K562 (cell line): Measurements from ENCODE around the gene SETDB2. TPM values are rescaled to one million over a fixed set of nuclear protein-coding genes. Genes with fewer than 3 reads are reported as not detected.

Source experiments
- ATAC-seq: fragments of 200-7000 bp; cut with Tn5 transposase; 3 replicates; pipeline ENCODE4 v1.9.1; 2020; ENCODE audit warnings: moderate library complexity
- BruUV-seq: library from RNA; stranded (reverse); fragments of 400-500 nt; replicated peaks from 2 replicates; lab custom pipeline; 2021; lab: Mats Ljungman, UMichigan
- CTCF ChIA-PET: fragments of 300-600 bp; formaldehyde crosslinking; extraction: SDS; loops from one replicate; lab custom pipeline; 2021; ENCODE audit warnings: low intra/inter-chr PET ratio; lab: Yijun Ruan, JAX
- POLR2A ChIA-PET: fragments of 300-600, 350-650 bp; sonication (Branson Sonifier 250); formaldehyde crosslinking; extraction: SDS; loops from one replicate; lab custom pipeline; 2021; ENCODE audit warnings: antibody characterized with exemption, inconsistent platforms; lab: Yijun Ruan, JAX
- DNase-seq, 4 experiments: peaks; one replicate each; pipeline versions ENCODE4 v3.0.0 to v3.0.0-alpha.2; 2011 to 2018; ENCODE audit warnings: low spot score in 3 of 4, mixed read lengths in 3 of 4; ENCODE audit errors: extremely low read depth in 1 of 4
- FAIRE-seq: peaks from 2 replicates; lab custom pipeline; 2011; peaks lifted over from hg19 to GRCh38; lab: Jason Lieb, UNC
- H2AFZ ChIP-seq: 2 replicates; pipeline ENCODE4 v1.6.0; 2011; ENCODE audit warnings: low read depth, low read length, control low read depth, inconsistent platforms
- H3K27ac ChIP-seq: fragments of 200-600 bp; 3 replicates; pipeline ENCODE4 v1.8.0; 2011; ENCODE audit warnings: low read depth, mild to moderate bottlenecking, control low read depth, inconsistent platforms, low read length, moderate library complexity, mixed read lengths; ENCODE audit errors: extremely low read depth
- H3K27me3 ChIP-seq, 2 experiments: fragments of 300-600 bp in 1 of 2; 2 replicates in 1 of 2; 3 replicates in 1 of 2; pipeline versions ENCODE4 v1.6.0 to v1.8.0; 2011; ENCODE audit warnings: inconsistent platforms in 2 of 2, low read length in 2 of 2, mild to moderate bottlenecking in 1 of 2, mixed read lengths in 1 of 2, moderate library complexity in 1 of 2; ENCODE audit not compliant: control insufficient read depth in 2 of 2, insufficient read depth in 2 of 2
- H3K36me3 ChIP-seq: fragments of 300-600 bp; 3 replicates; pipeline ENCODE4 v1.8.0; 2011; ENCODE audit warnings: mild to moderate bottlenecking, low read length, inconsistent platforms; ENCODE audit not compliant: control insufficient read depth, insufficient read depth
- H3K4me1 ChIP-seq, 2 experiments: fragments of 200-600 bp in 1 of 2; replicated peaks in 1 of 2; 2 replicates in 1 of 2; 3 replicates in 1 of 2; pipeline versions ENCODE4 v1.5.1 to v1.8.0; 2011; ENCODE audit warnings: inconsistent platforms in 2 of 2, low read length in 2 of 2, mild to moderate bottlenecking in 1 of 2, mixed read lengths in 1 of 2, moderate library complexity in 1 of 2; ENCODE audit not compliant: control insufficient read depth in 2 of 2, insufficient read depth in 2 of 2
- H3K4me2 ChIP-seq: 2 replicates; pipeline ENCODE4 v1.6.1; 2011; ENCODE audit warnings: low read length, control low read depth, inconsistent platforms, mixed read lengths; ENCODE audit not compliant: insufficient read depth
- H3K4me3 ChIP-seq: fragments of 200-600 bp; sonication (generic), shearing (Covaris generic); 2 replicates; pipeline ENCODE4 v1.5.1; 2016; ENCODE audit warnings: control low read depth, inconsistent platforms
- H3K79me2 ChIP-seq: fragments of 200-600 bp; 3 replicates; pipeline ENCODE4 v1.8.0; 2011; ENCODE audit warnings: low read length, inconsistent platforms; ENCODE audit not compliant: control insufficient read depth, insufficient read depth
- H3K9ac ChIP-seq, 2 experiments: 2 replicates each; pipeline versions ENCODE4 v1.6.0 to v1.6.1; 2011; ENCODE audit warnings: low read depth in 2 of 2, low read length in 2 of 2, control low read depth in 1 of 2, inconsistent platforms in 1 of 2, mild to moderate bottlenecking in 1 of 2, mixed read lengths in 1 of 2; ENCODE audit not compliant: insufficient read depth in 1 of 2
- H3K9me1 ChIP-seq: one replicate; pipeline ENCODE4 v1.6.0; 2011; ENCODE audit warnings: inconsistent platforms, mild to moderate bottlenecking, low read length, moderate library complexity; ENCODE audit not compliant: control insufficient read depth, insufficient read depth
- H3K9me3 ChIP-seq: replicated peaks from 2 replicates; pipeline ENCODE4 v1.5.1; 2011; ENCODE audit warnings: low read depth, low read length, inconsistent platforms; ENCODE audit not compliant: control insufficient read depth, insufficient read depth
- H4K20me1 ChIP-seq: replicated peaks from 2 replicates; pipeline ENCODE4 v1.6.1; 2011; ENCODE audit warnings: low read length, inconsistent platforms, mixed read lengths; ENCODE audit not compliant: control insufficient read depth, insufficient read depth
- GTF2E2 ChIP-seq: fragments of 200-800 bp; sonication (Bioruptor generic); IDR thresholded peaks from 2 replicates; pipeline ENCODE4 v1.6.1; 2016; ENCODE audit warnings: missing genetic modification characterization, missing compliant biosample characterization
- JUND ChIP-seq, 2 experiments: IDR thresholded peaks; 2 replicates in 1 of 2; 3 replicates in 1 of 2; pipeline ENCODE4 v1.6.1; 2011; ENCODE audit warnings: borderline replicate concordance in 2 of 2, low read depth in 2 of 2, low read length in 2 of 2, improper control_type of control experiment in 1 of 2, missing biosample characterization in 1 of 2, missing genetic modification characterization in 1 of 2, missing genetic modification reagents in 1 of 2
- NR2F6 ChIP-seq: fragments of 450-650 bp; formaldehyde crosslinking; IDR thresholded peaks from 2 replicates; pipeline ENCODE4 v1.4.0; 2020; ENCODE audit warnings: mild to moderate bottlenecking
- RAD51 ChIP-seq: fragments of 450-650 bp; IDR thresholded peaks from 2 replicates; pipeline ENCODE4 v1.7.1; 2016; ENCODE audit warnings: low read depth, mild to moderate bottlenecking, borderline replicate concordance
- SMARCC2 ChIP-seq: fragments of 450-650 bp; IDR thresholded peaks from 2 replicates; pipeline ENCODE4 v1.6.1; 2017; ENCODE audit warnings: antibody characterized with exemption, moderate library complexity, mild to moderate bottlenecking, low read depth
- SREBF1 ChIP-seq: fragments of 150-350 bp; IDR thresholded peaks from 2 replicates; pipeline ENCODE4 v1.6.1; 2014; ENCODE audit warnings: antibody characterized with exemption, low read depth, low read length, borderline replicate concordance
- U2AF1 ChIP-seq: fragments of 200-400 bp; formaldehyde crosslinking; optimal IDR thresholded peaks from 2 replicates; pipeline ENCODE3; 2017; ENCODE audit warnings: mild to moderate bottlenecking, low read depth, low read length, moderate library complexity
- USF1 ChIP-seq: sonication (generic); formaldehyde crosslinking; IDR thresholded peaks from 2 replicates; pipeline ENCODE4 v1.9.0; 2022; ENCODE audit warnings: mild to moderate bottlenecking, missing genetic modification reagents
- ZNF224 ChIP-seq: sonication (generic); formaldehyde crosslinking; IDR thresholded peaks from 2 replicates; pipeline ENCODE4 v1.8.0; 2022; ENCODE audit warnings: mild to moderate bottlenecking, missing genetic modification reagents
- ZNF274 ChIP-seq: IDR thresholded peaks from 2 replicates; pipeline ENCODE4 v1.6.1; 2011; ENCODE audit warnings: low read depth, mild to moderate bottlenecking, low read length, moderate library complexity, borderline replicate concordance
- ZNF41 ChIP-seq: fragments of 250-450 bp; sonication (Bioruptor Pico); conservative IDR thresholded peaks from 2 replicates; pipeline ENCODE4 v1.4.0; 2020; ENCODE audit warnings: mild to moderate bottlenecking
- WGBS: fragments of 100-300 bp; shearing (Covaris generic); methylation state at CpG from one replicate; pipeline ENCODE4 v1.1.6; 2016; ENCODE audit warnings: low coverage, mixed read lengths; ENCODE audit not compliant: insufficient coverage; ENCODE audit errors: missing lambda C conversion rate; 5-methylcytosine and 5-hydroxymethylcytosine counted together
- in situ Hi-C: fragments of 300-500 bp; cut with MboI; formaldehyde crosslinking; loops from 4 replicates; pipeline ENCODE4 v1.15.0; 2018; ENCODE audit warnings: inconsistent platforms, mixed read lengths
- intact Hi-C: fragments of 100-400 bp; cut with micrococcal nuclease; formaldehyde crosslinking; loops from 2 replicates; pipeline ENCODE4 v1.14.2; 2022
- polyA plus RNA-seq, 8 experiments: library from polyadenylated mRNA; depleted of rRNA in 4 of 8; stranded (reverse) in 5 of 8; unstranded in 3 of 8; fragments of >200 nt; fragmentation: Nextera tagmentation in 2 of 8; fragmentation: Illumina TruSeq in 1 of 8; extraction: Ambion mirVana in 2 of 8; extraction: Trizol in 1 of 8; gene quantifications; 2 replicates each; pipeline versions ENCODE4 v1.2.1 to v1.2.3, GENCODE V29; 2011 to 2014; ENCODE audit warnings: inconsistent platforms in 1 of 8, missing spikeins in 1 of 8
- total RNA-seq, 7 experiments: library from RNA; depleted of rRNA in 6 of 7; stranded (reverse); fragments of >200 nt in 6 of 7; fragmentation: Illumina TruSeq in 2 of 7; extraction: Trizol in 2 of 7; gene quantifications; 2 replicates each; pipeline versions ENCODE4 v1.2.1 to v1.2.3, GENCODE V29; 2011 to 2021; ENCODE audit warnings: low replicate concordance in 1 of 7
- TF ChIP-seq, protein P1 (sequence below): sonication (generic); formaldehyde crosslinking; IDR thresholded peaks from 2 replicates; pipeline ENCODE4 v1.8.1; 2023; ENCODE audit warnings: mild to moderate bottlenecking, missing genetic modification reagents
- TF ChIP-seq, protein P2 (sequence below): fragments of 450-650 bp; formaldehyde crosslinking; IDR thresholded peaks from 2 replicates; pipeline ENCODE4 v1.4.0; 2022; ENCODE audit warnings: mild to moderate bottlenecking, moderate library complexity
- TF ChIP-seq, protein P3 (sequence below): fragments of 450-650 bp; formaldehyde crosslinking; IDR thresholded peaks from 2 replicates; pipeline ENCODE4 v1.4.0; 2020; ENCODE audit warnings: mild to moderate bottlenecking, moderate library complexity

The SETDB2 gene
- total and polyA plus RNA-seq, 9 of the 15 experiments (the other 6 are each of a cell fraction or from before 2014, with no cell fraction given): 1.0 to 9.0 (median 6.1) TPM

DNA sequence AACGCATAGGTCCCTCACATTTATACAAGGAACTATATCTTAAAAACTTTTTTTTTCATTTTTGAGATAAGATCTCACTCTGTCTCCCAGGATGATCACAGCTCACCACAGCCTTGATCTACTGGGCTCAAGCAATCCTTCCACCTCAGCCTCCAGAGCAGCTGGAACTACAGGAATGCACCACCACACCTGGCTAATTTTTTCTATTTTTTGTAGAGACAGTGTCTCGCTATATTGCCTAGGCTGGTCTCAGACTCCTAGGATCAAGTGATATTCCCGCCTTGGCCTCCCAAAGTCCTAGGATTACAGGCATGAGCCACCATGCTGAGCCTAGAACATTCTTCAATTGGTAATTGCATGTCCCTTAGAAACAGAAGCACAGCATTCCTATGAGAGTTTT is 99.6 kb downstream of the SETDB2 start:
- in situ Hi-C loops (no loop called here), intact Hi-C loops (no loop called here)
- Histone ChIP-seq H3K4me1 (peaks cover 0 to 2% of the 10 kb centered on the region in 2 experiments; a peak in 2 of 5 replicates), H4K20me1 (no peaks in the 10 kb centered on the region), H3K9me1 (no peaks in the 10 kb centered on the region), H3K9me3 (no peaks in the 10 kb centered on the region), H3K4me3 (no peak overlapping the region), H3K9ac (no peak overlapping the region), H3K27ac (no peak overlapping the region), H3K36me3 (peaks cover 18% of the 10 kb centered on the region; the same call in 1 of the 3 replicates), H3K4me2 (no peak overlapping the region), H2AFZ (no peak overlapping the region), H3K79me2 (no peaks in the 10 kb centered on the region), H3K27me3 (no peaks in the 10 kb centered on the region)
- ChIA-PET POLR2A (no interaction called here), CTCF (no interaction called here)
- 86% methylated on average over 3 of the region's 3 CpGs for WGBS
- TF ChIP-seq USF1 (no peak), RAD51 (no peak), ZNF224 (CRISPR knock-in tag) (no peak), ZNF274 (no peak), SREBF1 (no peak), NR2F6 (CRISPR knock-in tag) (no peak), JUND (IDR thresholded peaks at IDR 0.05; ENCODE audit: borderline replicate concordance, low read depth, low read length) (no peak), JUND (tag; IDR thresholded peaks at IDR 0.05; ENCODE audit: borderline replicate concordance, low read depth, low read length) (no peak), SMARCC2 (no peak), GTF2E2 (tag) (no peak), U2AF1 (no peak), ZNF41 (no peak)
- TF ChIP-seq, protein P1, sequence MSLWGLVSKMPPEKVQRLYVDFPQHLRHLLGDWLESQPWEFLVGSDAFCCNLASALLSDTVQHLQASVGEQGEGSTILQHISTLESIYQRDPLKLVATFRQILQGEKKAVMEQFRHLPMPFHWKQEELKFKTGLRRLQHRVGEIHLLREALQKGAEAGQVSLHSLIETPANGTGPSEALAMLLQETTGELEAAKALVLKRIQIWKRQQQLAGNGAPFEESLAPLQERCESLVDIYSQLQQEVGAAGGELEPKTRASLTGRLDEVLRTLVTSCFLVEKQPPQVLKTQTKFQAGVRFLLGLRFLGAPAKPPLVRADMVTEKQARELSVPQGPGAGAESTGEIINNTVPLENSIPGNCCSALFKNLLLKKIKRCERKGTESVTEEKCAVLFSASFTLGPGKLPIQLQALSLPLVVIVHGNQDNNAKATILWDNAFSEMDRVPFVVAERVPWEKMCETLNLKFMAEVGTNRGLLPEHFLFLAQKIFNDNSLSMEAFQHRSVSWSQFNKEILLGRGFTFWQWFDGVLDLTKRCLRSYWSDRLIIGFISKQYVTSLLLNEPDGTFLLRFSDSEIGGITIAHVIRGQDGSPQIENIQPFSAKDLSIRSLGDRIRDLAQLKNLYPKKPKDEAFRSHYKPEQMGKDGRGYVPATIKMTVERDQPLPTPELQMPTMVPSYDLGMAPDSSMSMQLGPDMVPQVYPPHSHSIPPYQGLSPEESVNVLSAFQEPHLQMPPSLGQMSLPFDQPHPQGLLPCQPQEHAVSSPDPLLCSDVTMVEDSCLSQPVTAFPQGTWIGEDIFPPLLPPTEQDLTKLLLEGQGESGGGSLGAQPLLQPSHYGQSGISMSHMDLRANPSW (CRISPR knock-in tag): no peak
- TF ChIP-seq, protein P2, sequence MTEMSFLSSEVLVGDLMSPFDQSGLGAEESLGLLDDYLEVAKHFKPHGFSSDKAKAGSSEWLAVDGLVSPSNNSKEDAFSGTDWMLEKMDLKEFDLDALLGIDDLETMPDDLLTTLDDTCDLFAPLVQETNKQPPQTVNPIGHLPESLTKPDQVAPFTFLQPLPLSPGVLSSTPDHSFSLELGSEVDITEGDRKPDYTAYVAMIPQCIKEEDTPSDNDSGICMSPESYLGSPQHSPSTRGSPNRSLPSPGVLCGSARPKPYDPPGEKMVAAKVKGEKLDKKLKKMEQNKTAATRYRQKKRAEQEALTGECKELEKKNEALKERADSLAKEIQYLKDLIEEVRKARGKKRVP (CRISPR knock-in tag): no peak
- TF ChIP-seq, protein P3, sequence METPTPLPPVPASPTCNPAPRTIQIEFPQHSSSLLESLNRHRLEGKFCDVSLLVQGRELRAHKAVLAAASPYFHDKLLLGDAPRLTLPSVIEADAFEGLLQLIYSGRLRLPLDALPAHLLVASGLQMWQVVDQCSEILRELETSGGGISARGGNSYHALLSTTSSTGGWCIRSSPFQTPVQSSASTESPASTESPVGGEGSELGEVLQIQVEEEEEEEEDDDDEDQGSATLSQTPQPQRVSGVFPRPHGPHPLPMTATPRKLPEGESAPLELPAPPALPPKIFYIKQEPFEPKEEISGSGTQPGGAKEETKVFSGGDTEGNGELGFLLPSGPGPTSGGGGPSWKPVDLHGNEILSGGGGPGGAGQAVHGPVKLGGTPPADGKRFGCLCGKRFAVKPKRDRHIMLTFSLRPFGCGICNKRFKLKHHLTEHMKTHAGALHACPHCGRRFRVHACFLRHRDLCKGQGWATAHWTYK (CRISPR knock-in tag): no peak
- BruUV-seq: no TSS peak
- FAIRE-seq (no peak), ATAC-seq (no peak), DNase-seq (no peak)
